GM21423 (cell line): Measurements from ENCODE around the gene ADAM12.
"Not testable (repeated sequence)": the region's sequence is repeated elsewhere in the genome, so short reads cannot be mapped to it uniquely, and the experiment has no call there.

Experiments
- ATAC-seq: cut with Tn5 transposase; IDR thresholded peaks from one replicate; pipeline ENCODE4 v1.9.1; 2021; ENCODE audit warnings: mild to moderate bottlenecking, moderate library complexity; ENCODE audit not compliant: unreplicated experiment

ADAM12 gene

DNA sequence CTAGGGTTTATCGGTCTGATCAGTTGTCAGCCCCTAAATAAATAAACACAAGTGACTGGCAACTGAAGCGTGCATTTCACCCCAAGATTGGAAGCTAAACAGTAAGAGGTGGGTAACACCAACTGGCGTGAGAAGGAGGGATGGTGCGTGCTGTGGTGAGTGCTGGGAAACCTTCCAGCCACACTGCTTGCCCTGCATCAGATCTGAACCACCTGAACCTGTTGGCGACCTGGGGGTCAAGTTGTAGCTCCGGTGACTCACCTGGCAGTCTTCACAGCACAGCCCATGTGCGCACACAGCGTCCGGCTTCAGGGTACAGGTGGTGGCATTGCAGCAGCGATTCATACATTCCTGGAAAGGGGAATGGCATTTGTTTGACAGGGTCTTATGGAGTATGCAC, 321.8 kb downstream of the ADAM12 start:
- ATAC-seq = no peak

DNA sequence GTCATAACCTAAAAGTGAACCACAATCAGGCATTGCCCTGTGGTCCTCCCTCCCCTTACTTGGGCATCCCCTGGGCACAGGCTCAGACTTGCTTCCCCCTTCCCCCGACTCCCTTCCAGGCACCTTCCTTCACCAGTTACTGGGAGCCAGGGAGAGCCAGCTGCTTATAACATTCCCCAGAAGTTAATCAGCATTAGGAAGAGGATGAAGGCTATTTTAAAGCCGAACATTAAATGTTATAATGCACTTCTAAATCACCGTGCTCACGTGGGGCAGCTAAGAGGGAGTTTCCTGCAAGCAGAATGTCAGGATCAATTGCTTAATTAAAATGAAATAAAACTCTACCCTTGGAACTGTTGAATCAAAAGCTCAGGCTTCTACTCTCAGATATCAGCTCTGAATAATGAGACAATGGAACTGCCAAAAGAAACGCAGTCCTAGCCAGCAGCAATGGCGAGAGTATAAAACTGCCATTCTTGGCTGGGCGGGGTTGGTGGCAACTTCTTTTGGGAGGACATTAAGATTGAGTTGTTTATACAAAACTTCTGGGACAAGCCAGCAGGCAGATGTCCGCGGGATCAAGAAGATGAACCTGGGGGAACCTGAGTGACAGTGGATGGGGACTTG, 322.4 kb downstream of the ADAM12 start:
- no peak for ATAC-seq

DNA sequence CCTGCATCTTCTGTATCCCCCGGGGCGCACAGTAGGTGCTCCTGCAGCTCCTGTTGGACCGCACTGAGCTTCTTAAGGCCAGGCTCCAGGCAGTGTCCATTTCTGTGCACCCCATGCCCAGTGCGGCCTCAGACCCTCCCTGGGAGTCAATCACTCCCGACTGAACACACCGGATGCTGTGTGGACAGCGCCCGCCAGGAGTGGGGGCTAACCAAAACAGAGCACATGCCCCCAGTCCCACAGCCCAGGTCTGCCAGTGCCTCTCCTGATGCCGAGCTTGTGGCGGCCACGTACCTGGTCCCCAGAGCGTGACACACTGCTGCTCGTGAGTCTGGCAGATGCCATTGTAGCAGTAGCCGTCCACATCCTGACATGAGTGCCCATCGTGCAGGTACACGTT, 323.8 kb downstream of the ADAM12 start:
- no peak for ATAC-seq

DNA sequence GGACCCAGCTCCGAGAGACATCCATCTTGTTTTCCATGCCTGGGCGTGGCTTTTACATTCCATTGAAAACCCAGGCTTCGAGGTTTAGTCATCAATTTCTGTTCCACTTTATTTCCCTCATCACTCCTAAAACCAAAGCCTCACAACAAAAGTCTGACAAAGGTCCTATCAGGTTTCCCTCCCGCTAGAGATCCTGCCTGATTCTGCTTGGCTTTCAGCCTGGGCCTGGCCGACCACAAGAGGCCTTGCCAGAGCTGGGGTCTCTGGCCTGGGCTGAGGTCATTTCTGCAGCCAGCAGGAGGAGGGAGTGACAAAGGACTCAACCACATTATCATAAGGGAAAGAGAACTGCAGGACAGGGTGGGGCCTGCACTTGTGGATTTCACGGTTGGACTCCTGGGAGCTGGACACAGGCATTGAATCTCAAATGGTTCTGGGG, 324.9 kb downstream of the ADAM12 start:
- ATAC-seq = no peak

DNA sequence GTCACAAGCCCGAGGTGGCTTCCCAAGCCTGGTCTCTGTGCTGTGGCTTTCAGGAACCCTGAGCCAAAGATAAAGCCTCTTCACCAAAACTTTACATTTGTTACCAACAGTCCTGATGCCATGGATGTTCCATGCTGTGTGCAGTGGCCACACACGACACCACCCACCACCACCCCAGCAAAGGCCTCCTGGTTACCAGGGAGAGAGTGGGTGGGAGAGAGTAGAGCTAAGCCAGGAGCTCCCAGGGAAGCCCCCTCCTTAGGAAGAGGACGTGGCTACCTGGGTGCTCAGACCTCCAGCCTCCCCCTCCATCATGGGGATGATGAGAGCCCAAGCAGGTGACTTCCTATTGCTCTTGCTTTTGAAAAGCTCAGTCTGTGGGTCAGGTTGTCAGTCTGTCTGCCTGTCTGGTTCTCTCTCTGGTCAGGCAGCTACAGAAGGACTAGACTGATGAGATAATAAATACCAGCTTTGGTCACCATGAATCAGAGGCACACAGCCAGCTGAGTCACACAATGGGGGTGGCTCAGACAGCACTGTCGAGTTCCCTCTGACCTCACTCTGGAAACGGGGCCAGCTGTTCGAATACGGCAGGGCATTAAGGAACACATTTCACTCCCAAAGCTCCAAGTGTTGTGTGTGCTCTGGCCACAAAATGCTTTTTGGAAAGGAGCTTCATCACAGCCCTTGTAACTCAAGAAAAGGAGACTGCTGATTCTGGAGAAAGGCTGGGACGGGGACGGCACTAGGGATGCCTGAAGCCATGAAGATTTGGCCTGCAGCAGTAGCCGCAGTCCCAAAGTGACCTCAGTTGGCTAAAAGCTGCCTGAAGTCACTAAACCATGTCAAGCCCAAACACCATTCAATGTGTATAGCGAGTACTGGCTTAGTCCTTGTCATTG, 325.9 kb downstream of the ADAM12 start:
- ATAC-seq = no peak

DNA sequence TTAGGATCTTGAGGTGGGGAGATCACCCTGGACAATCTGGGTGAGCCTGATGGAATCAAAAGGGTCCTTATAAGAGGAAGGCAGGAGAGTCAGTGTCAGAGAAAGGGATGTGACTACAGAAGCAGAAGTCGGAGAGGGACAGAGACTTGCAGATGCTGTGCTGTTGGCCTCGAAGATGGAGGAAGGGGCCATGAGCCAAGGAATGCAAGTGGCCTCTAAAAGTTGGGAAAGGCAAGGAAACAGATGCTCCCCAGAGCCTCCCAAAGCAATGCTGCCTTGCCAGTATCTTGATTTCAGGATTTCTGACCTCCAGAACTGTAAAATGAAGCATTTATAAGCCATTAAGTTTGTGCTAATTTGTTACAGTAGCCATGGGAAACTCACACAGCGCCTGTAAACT, 326.8 kb downstream of the ADAM12 start:
- no peak for ATAC-seq

DNA sequence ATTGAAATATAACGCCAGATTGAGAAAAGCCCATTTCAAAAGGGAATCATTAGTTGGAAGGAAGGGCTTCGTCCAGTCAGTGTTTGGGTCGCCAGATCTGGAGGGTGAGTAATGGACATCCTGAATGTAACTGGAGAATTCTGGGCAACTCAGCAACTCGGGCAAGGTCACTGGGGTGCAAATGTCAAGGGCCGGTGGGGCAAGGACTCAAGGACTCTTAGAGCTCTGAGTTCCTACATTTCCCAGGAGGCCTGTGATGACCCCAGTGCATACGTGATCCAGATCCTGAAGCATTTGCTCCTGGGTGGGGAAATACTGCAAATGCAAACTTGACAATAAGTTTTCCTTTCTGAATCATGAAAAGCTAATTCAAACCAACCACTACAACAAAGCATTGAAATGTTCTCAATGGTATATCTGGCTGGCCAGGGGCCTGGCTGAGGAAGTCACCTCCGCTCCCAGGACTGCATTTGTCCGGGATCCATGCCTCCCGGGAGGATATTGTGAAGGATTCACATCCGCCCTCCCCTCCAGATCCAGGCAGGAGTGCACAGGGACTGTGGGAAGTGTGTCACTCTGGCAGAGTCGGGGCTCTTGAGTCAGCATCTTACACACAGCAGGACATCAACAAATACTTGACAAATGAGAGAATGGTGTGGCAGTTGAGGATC, 327.9 kb downstream of the ADAM12 start:
- no peak for ATAC-seq

DNA sequence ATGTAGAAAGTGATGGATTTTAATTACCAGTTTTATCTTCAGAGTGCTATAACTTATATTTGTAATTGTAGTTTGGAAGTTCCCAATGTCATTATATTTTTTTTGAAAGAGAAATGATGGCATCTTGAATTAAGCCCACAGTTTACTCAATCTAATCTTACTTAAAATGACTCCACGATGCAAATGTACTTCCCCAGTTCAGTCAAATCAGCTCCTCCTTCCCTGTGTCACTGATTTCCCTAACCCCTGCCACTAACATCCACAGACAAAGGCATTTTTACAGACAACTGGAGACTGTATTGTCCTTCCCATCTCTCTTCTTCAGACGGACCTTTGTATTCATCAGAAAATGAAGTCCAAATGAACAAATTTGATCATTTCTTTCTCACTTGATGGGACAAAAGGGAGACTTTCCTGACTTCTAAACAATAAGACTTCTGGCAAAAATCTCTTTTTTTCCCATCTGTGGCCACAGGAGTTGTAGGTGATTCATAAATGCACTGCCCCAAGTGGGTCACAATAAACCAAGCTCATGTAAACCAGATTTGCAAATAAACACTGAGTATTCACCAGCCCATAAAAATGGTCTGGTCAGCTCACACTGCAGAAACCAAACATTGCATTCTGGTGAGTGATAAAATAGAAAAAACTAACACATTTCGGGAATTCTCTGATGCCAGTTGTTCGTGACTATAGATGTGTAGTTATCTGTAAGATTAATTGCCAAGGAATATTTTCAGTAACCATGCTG, 329.0 kb downstream of the ADAM12 start:
- ATAC-seq = no peak

DNA sequence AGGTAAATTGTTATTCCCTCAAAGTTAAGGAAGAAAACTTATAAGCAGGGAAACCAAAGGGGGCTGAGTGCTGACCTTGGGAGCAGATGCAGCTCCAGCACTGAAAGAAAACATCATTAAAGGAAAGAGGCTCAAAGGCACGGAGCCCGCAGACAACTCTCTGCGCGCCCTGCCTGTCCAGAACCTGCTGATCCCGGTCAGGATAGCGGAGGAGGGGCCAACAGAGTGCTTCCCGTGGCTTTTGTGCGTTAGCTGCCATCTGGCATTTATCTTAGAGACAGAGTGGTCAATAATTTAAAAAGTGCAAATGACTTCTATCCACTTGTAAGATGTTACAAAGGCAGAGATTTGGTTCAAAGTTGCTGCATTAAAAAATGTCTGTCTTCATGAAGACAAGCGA, 329.8 kb downstream of the ADAM12 start:
- no peak for ATAC-seq

DNA sequence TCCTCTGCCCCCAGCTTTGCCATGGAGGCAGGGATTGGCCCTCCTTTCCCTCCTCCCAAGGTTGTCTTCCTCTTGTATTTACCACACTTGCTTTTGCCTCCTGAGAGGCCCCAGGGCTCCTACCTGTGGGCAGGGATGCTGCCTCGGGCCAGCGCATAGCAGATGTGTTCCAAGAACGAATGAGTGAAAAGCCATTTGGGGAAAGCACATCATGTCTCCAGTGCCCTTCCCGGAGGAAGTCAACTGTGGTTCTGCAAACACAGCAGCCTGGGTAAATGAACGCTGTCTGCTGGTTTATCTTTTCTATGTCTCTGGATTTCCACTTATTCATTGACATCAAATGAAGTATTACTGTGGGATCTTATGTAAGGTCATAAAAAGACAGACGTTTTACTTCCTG, 330.2 kb downstream of the ADAM12 start:
- no peak for ATAC-seq

DNA sequence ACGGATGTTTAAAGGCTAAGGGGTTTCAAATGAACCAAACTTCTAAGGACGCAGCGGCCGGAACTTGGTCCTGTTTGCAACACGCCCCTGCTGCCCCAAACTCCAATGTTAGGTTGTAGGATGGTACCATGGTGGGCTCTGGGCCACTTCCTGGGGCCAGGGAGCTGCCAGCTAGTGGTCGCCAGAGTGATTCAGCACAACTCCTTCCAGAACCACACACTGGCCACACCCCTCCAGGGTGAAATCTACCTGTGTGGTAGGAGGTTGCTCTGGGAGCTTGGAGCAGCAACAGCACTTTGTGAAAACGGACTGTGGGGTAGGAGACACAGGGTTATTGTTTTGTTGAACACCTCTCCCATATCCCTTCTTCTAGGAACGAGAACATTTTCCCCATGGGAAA, 330.8 kb downstream of the ADAM12 start:
- no peak for ATAC-seq

DNA sequence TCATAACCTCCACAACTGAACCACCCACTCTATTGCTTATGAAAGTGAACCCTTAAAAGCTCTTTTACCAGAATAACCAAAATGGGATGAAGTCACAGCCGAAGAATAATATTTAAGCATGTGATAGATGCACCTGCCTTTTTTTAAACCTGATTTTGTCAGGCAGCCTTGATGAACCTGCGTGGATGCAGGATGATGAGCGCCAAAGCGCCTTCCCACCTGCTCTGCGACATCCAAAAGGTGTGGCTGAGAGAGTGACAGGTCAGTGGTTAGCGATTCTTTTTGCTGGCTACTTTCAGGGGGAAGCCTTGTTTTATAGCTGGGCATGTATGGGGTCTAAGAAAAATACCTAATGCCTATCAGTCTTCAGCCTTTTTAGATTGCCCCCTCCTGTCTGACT, 334.1 kb downstream of the ADAM12 start:
- no peak for ATAC-seq

DNA sequence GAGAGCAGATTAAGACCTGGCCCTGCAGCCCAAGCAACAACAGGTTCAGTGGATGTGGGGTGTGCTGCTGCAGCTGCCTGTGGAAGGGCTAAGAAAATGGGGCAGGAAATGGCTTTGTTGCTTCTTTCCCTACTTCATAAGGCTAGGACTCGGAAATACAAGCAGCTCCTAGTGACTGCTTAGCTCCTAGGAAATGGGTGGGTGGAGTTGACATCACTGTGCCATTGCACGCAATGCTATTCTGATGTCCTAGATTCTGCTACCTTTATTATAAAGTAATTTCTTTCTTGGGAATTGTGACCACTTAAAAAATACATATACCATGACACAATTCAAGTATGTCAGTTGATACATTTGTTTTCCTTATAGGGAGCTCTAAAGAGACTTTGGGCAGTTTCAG, 336.1 kb downstream of the ADAM12 start:
- ATAC-seq = no peak

DNA sequence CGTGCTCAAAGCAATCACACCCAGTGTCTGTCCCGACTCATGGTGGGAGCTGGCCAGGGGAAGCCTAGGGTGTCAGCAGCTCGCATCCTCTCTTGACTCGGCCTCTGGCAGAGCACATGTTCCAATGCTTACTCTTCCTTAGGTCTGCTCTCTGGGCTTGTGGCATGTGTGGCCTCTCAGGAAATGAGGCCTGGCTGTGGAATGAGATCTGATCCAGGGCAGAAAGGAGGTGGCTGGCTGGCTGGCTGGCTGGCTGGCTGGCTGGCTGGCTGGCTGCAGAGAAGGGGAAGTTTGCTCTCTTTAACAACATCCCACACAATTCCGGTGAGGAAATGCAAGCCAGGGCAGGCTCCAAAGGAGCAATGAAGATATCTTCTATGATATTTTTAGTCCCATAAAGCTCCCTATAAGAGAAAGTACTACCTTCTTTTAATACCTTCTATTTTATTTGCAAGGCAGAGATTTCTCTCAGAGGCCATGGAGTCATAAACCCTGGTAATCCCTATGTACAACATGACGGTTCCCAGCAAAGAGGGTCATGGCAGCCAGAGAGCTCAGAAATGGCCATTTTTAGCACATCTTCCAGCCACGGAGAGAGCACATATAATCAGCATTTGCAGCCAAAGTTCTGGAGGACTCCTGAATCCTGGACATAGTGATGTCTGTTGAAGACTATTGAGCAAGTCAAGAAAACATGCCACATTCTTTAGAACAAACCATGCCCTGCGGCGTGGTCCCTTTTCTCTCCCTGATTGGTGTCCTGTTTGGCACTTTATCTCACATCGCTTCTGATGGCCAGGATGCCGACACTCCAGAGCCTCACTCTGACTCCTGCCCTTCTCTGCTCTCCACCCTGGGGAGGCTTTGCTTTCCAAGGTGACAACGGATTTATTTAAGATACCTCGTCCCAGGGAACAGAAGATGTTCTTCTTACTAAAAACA, 338.2 kb downstream of the ADAM12 start:
- no peak for ATAC-seq

DNA sequence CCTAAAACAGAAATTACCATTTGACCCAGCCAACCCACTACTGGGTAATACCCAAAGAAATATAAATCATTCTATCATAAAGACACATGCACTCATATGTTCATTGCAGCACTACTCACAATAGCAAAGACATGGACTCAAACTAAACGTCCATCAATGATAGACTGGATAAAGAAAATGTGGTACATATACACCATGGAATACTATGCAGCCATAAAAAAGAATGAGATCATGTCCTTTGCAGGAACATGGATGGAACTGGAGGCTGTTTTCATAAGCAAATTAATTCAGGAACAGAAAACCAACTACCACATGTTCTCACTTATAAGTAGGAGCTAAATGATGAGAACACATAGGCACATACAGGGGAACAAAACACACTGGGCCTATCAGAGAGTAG, 340.5 kb downstream of the ADAM12 start:
- not testable (repeated sequence) for ATAC-seq

DNA sequence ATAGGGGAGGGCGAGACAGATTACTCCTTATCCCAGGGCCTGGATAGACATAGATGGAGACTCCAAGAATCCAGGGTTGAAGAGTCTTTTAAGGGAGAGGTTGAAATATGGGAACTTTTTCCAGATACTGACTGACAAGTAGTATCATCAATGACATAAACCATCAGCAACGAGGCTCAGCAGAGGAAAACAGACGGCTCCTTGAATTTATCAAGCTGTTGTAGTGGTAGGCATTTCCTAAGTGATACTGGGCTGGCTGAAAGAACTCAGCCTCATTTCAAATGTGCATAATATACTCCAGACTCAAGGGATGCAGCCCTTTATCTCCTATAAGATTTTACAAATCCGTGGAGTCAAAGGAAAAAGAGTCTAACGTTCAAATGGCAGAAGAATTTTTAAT, 341.4 kb downstream of the ADAM12 start:
- no peak for ATAC-seq

DNA sequence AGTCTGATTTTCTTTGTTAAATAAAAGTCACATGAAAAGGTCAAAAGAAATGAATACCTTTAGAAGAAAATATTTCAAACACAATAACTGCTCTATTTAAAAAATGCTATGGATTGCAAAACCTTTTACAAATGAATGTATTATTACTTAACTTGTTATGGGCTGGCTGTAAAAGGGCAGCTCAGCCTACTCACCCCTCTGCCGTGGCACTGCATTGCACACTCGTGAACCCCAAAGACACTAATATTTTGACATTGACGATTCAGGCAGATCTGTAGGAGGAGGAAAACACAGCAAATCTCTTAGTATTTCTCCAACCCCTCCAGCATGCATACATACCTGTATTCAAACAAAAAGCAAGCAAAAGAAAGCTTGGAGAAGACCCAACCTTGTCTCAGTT, 342.4 kb downstream of the ADAM12 start:
- no peak for ATAC-seq

DNA sequence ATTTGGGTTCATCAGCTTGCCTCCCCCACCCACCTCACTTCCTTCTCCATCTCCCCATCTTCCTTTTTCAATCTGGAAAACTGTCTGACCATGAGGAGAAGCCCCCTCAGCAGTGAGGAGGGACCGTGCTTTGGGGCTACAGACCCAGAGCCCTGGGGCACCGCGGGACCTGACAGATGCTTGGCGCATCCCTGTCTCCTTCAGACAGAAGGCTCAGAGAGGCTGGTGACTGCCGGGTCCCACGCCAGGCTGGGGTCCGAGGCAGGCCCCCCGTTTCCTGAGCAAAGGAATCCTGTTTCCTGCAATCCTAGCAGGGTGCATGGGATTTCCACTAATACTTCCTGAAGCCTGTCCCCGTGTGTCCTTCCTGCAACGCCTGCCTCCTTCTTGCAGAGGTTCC, 344.9 kb downstream of the ADAM12 start:
- no peak for ATAC-seq

DNA sequence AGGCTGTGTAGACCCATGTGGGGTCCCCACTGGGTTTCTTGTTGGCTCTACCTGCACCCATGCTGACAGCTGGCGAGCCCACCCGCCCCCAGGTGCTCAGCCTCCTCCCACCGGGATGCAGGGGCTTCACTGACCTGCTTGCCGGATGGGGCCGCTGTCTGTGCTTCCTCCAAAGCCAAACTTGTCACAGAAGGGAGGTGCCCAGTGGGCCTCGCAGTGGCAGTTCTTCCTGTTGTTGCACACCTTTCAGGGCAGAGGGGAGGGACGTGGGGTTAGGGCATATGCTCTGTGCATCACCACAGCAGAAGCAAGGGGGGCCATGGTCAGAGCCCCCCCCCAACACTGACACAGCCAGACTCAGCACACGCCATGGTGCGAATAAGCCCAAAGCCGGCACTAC, 345.4 kb downstream of the ADAM12 start:
- no peak for ATAC-seq

DNA sequence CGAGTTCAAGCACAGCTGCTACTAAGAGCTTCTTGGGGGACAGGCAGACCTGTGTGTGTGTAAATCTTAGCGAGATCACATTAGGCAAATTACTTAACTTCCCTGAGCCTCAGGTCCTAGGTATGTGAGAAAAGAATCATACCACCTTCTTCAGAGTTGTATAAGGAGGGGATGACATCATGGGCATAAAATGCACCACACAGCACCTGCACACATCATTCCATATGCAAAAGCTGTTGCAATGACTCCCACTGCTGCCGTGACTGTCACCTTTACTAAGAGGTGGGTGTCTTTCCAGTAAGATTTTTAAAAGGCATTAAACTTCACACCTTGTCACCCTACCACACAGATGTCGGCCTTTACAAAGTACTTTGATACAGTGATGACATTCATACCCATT, 345.9 kb downstream of the ADAM12 start:
- ATAC-seq = no peak
